Naive thymus-derived CD4-positive, alpha-beta T cell (primary cell): Measurements from ENCODE around the gene RABAC1. TPM values are rescaled to one million over a fixed set of nuclear protein-coding genes. Genes with fewer than 3 reads are reported as not detected.

Experiments used
- polyA plus RNA-seq, 2 donors: library from polyadenylated mRNA; unstranded; fragments of 300-500 nt; fragmentation: Illumina TruSeq; gene quantifications; one replicate each; pipeline ENCODE4 v1.2.3, GENCODE V29; 2021
- total RNA-seq, 6 experiments: library from RNA in 5 of 6; stranded (reverse) in 5 of 6; gene quantifications; 1 replicate in 5 of 6; 2 replicates in 1 of 6; pipeline ENCODE4 v1.2.3 and lab custom pipeline; 2021 to 2026

The RABAC1 gene
- total and polyA plus RNA-seq, 7 experiments from 2014 or later, result 70.4 to 187 (median 86.4) TPM

Other genes with a start within 250 kb of the RABAC1 start
- under 1 TPM in 1 of 5 experiments, not detected in 4; 0.15 TPM for gene CEACAM6, start 203.8 kb downstream of the RABAC1 start, total RNA-seq
- gene CEACAM6, start 203.8 kb downstream of the RABAC1 start, polyA plus RNA-seq, result not detected
- gene CEACAM3, start 162.7 kb downstream of the RABAC1 start, total RNA-seq, result 1 to 10 TPM in 1 of 5 experiments, under 1 TPM in 1, not detected in 3; 0.42 to 4.7 TPM
- gene CEACAM3, start 162.7 kb downstream of the RABAC1 start, polyA plus RNA-seq, result not detected
- not detected for gene LYPD4, start 114.6 kb downstream of the RABAC1 start, total RNA-seq
- not detected for gene LYPD4, start 114.6 kb downstream of the RABAC1 start, polyA plus RNA-seq
- under 1 TPM in 1 of 5 experiments, not detected in 4; 0.12 TPM for gene DMRTC2, start 114.3 kb downstream of the RABAC1 start, total RNA-seq
- not detected for gene DMRTC2, start 114.3 kb downstream of the RABAC1 start, polyA plus RNA-seq
- gene RPS19, start 99.1 kb downstream of the RABAC1 start, total RNA-seq, result 1,000 to 10,000 TPM; 2,739 to 3,712 (median 3,396) TPM
- 1,000 to 10,000 TPM; 6,645 to 7,822 TPM for gene RPS19, start 99.1 kb downstream of the RABAC1 start, polyA plus RNA-seq
- gene CD79A, start 82.0 kb downstream of the RABAC1 start, total RNA-seq, result 10 to 100 TPM in 1 of 5 experiments, 1 to 10 TPM in 4; 2.6 to 27.9 (median 2.8) TPM
- 10 to 100 TPM in 1 of 2 donors, 1 to 10 TPM in 1; 9.6 to 16.8 TPM for gene CD79A, start 82.0 kb downstream of the RABAC1 start, polyA plus RNA-seq
- 1,000 to 10,000 TPM in 4 of 5 experiments, 100 to 1,000 TPM in 1; 662 to 1,236 (median 1,141) TPM for gene ARHGEF1, start 76.1 kb downstream of the RABAC1 start, total RNA-seq
- 100 to 1,000 TPM; 184 to 367 TPM for gene ARHGEF1, start 76.1 kb downstream of the RABAC1 start, polyA plus RNA-seq
- 10 to 100 TPM in 2 of 5 experiments, 1 to 10 TPM in 3; 3.0 to 15.0 (median 8.0) TPM for gene ERFL, start 30.9 kb downstream of the RABAC1 start, total RNA-seq
- gene ERFL, start 30.9 kb downstream of the RABAC1 start, polyA plus RNA-seq, result not detected
- 1 to 10 TPM; 1.3 to 5.0 (median 2.9) TPM for gene ATP1A3, start 34.9 kb upstream of the RABAC1 start, total RNA-seq
- 1 to 10 TPM in 1 of 2 donors, under 1 TPM in 1; 0.54 to 2.7 TPM for gene ATP1A3, start 34.9 kb upstream of the RABAC1 start, polyA plus RNA-seq
- 1 to 10 TPM in 2 of 5 experiments, under 1 TPM in 3; 0.57 to 3.5 (median 0.86) TPM for gene GRIK5, start 110.9 kb upstream of the RABAC1 start, total RNA-seq
- gene GRIK5, start 110.9 kb upstream of the RABAC1 start, polyA plus RNA-seq, result under 1 TPM in 1 of 2 donors, not detected in 1; 0.09 TPM
- 10 to 100 TPM; 17.6 to 26.7 (median 20.9) TPM for gene ZNF574, start 116.8 kb upstream of the RABAC1 start, total RNA-seq
- 10 to 100 TPM; 11.2 to 32.8 TPM for gene ZNF574, start 116.8 kb upstream of the RABAC1 start, polyA plus RNA-seq
- 10 to 100 TPM; 31.5 to 91.3 (median 73.4) TPM for gene POU2F2, start 173.1 kb upstream of the RABAC1 start, total RNA-seq
- 1 to 10 TPM; 2.2 to 7.6 TPM for gene POU2F2, start 173.1 kb upstream of the RABAC1 start, polyA plus RNA-seq